ENCODE results near the gene NDP. TPM values are rescaled to one million over a fixed set of nuclear protein-coding genes. Genes with fewer than 3 reads are reported as not detected.

Gene NDP, protein sequence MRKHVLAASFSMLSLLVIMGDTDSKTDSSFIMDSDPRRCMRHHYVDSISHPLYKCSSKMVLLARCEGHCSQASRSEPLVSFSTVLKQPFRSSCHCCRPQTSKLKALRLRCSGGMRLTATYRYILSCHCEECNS
- 0.54 and 2.6 TPM in 2 replicates for total RNA-seq

DNA sequence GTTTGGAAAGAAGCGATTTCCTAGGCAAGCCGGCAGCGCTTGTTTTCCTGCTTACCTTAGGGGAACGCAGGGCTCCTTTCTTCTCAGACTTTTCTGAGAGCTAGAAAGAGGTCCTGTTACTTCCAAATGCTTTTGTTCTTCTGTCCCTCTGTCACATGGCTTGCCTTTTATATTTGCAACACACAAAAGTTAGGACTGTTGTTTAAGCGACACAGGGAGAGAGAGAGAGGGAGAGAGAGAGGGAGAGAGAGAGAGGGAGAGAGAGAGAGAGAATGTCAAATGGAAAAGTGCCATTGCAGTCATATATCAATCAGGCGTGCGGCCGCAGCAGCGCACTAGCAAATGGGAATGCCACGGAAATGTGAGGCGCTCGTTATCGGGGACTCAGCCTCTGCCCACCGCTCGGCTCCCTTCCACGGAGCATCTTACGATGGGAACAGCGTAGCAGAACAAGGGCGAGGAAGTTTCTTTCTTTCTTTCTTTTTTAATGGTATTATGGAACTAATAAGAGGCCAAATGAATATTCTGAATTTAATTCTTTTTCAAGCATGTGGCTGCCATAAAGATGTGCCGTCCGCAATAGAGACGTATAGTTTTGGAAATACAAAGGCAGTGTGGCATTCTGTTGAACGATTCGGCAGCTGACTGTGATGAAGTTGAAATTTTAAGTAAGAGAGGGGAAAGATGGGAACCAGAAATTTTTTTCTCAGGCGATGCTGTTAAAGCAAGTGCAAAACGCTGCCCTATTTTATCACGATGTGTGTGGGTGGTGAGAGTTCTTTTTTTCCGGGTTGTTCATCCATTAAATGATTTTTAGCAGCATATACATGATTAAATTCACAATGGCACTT is at the start of gene NDP:
TSS of gene NDP (minus strand) at position 142 of the 851 bp plus-strand sequence. CDS start 14,745 bp downstream, outside the sequence.

Other genes with a start within 250 kb of the NDP start
- gene MAOB, start 90.9 kb downstream of the NDP start, total RNA-seq = 0.65 TPM in 1 of 2 replicates, not detected in the other

Data from cardiac atrium fibroblast (primary cell).